GM12873 (cell line): ENCODE data around the gene RPF1.

ENCODE experiments used
- CTCF ChIP-seq: IDR thresholded peaks from 2 replicates; pipeline ENCODE4 v1.5.1; 2012; ENCODE audit warnings: low read depth, mild to moderate bottlenecking, moderate library complexity, low read length, control low read depth; ENCODE audit not compliant: insufficient read depth; ENCODE audit errors: missing control alignments

The RPF1 gene

DNA sequence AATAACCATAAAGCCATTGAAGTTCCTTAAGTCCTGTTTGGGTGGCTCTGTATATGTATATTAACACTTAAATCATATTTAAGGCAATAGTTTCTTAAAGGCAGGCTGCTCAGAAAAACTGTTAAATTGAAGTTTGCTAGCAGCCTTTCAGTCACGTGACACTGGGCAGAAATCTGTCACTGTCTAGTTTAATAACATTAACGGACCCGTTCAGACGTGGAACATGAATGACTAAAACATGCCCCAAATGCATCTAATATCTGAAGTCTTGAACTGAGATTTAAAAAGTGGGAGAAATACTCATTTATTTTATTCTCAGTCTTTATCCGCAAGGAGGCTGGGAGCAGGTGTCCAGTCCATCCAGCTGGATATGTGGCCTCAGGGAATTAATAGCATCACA lies 23.9 kb downstream of the RPF1 start:
- TF ChIP-seq CTCF: no peak

DNA sequence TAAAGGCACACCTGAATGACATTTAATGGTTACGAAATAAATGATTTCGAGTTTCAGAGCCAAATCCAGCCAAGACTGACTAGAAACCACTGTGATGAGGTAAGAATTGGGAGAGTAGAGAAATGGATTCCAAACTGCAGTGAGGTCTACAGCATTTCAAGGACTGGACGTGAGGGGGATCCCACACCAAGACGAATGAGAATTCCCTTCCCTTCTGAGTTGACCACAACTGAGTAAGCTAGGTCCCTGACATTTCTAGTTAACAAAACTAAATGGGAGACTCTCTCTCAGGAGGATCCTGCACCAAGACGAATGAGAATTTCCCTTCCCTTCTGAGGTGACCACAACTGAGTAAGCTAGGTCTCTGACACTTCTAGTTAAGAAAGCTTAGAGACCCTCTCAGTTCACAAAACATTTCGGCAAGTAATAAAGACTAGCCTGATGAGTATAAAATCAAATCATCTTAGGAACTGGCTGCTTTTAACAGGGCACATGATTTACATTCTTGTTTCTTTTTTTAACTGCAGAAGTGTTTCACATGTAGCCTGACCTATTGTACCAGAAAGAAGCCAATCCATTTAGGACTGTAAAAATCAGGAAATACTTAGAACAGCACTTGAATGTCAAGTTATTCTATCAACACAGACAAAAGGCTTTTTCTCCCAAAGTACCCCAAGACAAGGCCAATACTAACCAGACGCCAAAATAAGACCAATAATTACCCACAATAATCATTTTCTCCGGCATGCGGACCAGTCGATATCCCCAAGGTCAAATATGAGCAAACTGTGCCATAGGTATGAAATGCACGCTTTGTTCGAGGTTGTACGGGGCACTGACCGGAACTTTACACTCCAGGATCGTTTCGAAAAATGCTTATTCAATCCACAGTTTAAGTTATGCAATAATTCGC lies 25.8 kb downstream of the RPF1 start:
- TF ChIP-seq CTCF: no peak

DNA sequence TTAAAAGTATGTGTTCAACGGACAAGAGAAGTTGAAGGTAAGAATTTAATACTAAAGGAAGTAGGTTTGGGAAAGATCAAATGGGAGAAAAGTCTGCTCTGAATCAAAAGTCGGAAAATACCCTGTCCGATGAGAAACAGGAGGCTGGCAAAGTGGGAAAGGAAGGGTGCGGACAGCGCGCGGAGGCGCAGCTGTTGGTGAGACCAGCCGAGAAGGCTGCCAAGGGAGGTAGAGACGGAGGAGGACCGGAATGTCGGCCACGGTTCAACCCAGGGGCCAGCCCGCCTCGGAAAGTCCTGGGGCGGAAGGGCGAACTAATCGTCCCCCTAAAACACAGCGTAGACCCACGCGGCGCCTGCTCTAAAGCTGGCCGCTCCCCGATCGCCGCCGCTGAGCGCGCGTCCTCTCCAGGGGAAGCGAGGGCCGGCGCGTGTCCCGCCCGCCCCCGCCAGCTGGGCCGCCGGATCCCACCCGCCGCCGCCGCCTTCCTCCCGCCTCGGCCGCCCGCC lies 26.5 kb downstream of the RPF1 start:
- TF ChIP-seq CTCF: no peak

DNA sequence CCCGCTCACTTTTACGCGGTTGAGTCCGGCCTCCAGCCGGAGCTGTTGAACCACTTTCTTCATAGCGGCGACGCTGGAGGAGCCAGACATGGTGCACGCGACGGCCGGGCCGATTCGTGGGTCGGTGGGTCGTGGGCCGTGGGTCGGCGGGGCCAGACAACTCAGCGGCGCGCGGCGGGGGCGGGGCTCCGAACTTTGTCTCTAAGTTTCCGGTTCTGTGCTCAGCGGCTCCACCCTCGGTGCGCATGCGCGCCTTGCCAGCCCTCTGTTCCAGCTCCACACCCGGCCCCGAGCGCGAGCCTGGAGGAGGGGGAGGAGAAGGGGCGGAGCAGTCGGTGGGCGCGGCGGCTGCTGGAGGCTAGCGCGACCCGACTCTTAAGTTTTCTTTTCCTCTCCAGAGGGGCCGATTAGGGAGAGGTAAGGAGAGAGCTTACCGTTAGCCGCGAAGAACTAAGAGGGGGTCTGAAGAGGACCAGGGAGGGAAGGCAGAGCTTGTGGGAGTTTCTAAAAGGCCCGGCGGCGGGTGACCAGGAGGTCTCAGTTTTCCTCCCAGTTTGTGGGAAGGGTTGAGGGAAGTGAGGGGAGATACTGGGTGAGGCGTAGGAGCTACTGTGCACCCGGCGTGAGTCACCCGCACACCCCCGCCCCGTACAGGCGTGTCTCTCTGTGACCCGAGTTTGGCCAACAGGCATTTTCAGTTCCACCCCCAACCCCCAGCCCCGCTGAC lies 27.1 kb downstream of the RPF1 start, which contains the start of the genes GNG5 and SPATA1:
TSS of gene GNG5 (minus strand) at position 580 of the 727 bp plus-strand sequence. CDS start at position 90, 490 bp downstream.
TSS of gene SPATA1 (plus strand) at position 385 of the 727 bp plus-strand sequence. CDS start 9,974 bp downstream, outside the sequence.
- TF ChIP-seq CTCF: no peak

DNA sequence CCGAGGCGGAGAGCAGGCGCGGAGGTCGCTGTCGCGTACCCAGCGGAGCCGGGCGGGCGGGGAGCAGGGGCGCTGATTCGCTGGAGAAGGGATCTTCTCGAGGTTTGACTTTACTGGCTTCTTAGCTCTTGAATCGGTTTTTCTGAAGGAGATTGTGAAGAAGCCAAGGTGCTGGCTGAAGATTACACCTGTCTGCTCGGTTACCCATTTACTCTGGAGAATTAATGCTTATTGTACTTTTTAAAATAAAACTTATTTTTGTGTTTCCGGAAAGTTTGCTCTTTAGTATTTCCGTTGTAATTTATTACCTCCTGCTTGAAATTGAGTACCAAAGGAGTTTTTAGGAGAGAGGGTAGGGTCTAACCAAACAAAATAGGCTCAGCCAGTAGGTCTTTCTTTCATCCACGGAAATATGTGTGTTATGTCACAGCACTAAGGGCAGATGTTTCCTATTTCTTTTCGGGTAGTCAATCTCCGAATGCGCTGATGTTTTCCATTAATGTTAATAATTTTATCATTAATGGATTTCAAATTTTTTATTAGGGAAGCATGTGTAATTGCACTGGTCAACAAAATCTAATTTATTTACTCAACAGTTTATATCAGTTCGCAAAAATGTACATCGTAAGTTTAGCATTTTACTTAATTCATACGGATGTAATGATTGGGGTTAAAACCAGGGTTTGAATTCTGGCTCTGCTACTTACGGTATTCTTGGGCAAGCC lies 27.8 kb downstream of the RPF1 start:
- TF ChIP-seq CTCF: no peak

- no peak for TF ChIP-seq CTCF
Measured at GRCh38 chr1:84508510-84508909, 29.4 kb downstream of the RPF1 start.
